CD1c-positive myeloid dendritic cell (primary cell): ENCODE data around the gene STAT6.

Experiments used
- DNase-seq: peaks from one replicate; pipeline ENCODE4 v3.0.0-alpha.2; 2016; ENCODE audit errors: extremely low spot score

The STAT6 gene

DNA sequence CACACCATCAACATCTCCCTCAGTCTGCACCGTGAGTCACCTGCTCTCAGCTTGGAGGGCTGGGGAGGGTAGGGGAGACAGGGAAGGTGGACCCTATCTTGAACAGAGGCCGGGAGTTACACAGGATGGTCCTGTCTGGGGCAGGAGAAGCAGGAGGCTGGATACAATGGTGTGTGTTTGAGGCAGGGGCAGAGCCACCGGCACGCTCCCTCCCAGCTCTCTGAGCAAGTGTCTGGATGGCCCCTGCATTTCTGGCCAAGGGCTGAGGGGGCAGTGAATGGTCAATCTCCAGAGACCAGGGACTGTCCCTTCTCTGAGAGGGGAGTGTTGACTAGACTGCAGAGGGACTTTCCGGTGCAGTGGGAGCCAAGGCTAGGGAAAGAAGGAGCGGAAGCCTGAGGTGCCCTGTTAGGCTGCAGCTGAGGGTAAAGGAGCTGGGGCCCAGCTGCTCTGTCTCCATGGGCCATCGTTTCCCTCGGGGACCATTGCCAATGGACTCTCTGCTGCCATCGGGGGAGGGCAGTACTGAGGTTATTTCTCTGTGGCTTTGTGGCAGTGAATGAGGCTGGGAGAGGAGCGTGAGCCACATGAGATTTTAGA, 34.4 kb upstream of the STAT6 start:
- no peak for DNase-seq

GRCh38 chr12:57143454-57143853, 32.3 kb upstream of the STAT6 start:
- DNase-seq = no peak

DNA sequence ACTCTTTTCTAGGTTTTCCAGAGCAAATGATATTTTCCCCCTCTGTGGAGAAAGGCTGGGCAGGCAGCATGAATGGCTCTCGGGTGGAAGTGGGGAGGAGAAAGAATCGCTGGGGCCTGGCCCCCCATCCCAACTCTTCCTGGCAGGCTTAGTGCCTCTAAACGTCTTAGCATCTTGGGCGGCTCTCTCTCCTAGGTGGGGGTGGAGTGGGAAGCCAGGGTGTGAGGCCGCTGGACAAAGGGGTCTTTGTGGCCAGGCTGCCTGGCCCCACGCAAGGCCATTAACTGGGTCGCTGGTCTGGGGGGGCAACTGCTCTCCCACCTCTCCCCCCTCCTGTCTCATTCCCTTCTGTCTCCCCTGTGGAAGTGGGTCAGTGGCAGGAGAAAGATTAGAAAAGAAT, 31.6 kb upstream of the STAT6 start:
- no peak for DNase-seq

DNA sequence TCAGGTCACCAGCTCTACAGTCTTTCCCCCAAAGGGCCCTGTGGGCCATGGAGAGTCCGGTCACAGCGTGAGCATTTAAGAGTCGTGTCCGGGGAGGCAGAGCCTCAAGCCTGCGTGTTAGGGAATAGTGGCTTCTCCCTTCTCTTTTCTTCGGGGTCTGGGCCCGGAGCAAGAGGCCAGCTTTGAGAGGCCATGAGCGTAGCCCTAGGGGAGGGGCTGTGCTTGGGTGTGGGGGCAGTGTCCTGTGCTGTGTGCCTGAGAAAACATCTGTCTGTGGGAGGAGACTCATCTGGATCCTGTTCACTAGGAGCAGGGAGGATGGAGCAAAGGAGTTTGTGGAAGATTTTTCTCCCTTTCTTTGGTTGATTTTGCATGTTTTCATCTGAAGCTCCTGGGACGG, 31.0 kb upstream of the STAT6 start:
- DNase-seq = no peak

DNA sequence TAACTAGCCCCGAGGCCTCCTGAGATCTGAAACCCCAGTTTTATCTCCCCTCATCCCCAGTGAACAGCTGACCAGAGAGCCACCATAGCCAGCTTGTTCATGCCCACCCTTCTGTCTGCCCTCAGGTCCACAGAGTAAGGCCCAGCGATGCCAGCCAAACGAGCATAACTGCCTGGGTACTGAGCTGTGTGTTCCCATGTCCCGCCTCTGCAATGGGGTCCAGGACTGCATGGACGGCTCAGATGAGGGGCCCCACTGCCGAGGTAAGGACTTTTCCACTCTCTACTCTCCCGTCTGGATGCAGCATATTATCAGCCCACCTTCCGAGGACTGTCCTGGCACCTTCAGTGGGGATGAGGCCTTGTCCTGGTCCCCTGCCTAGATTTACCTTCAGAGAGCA, 30.1 kb upstream of the STAT6 start:
- DNase-seq = no peak

- no peak for DNase-seq
Observed at GRCh38 chr12:57139796-57140649, 28.9 kb upstream of the STAT6 start.

DNA sequence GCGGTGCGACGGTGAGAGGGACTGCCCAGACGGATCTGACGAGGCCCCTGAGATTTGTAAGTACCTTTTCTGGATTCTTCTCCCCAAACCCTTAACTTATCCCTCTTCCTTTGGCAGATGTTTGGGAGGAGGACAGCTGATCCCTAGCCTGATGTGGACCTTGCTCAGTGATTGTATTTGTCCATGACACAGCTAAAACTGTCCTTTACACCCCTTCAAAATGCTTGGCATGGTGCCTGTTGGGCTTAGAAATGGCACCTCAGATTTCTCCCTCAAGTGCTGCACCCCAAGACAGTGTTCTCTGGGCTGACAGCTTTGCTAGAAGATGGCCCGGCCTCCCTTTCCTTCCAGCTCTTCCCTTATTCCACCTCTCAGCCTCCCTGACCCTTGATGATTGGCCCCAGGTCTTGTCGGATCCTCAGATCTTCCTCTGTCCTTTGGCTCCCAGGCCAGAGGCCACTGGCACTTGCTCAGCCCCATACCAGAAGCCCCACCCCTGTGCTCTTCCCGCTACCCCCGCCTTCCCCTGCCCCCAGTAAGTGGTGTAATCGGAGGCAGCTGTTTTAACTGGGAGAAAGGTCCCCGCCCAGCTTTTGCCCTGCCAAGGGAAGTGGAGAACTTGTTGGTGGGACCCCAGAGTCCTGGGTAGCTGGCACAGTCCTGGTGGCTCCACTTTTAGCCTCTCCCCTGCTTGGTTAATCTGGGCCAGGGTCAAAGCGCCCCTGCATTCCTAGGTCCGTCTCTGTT, 27.5 kb upstream of the STAT6 start:
- peak; percentile 71 for DNase-seq

DNA sequence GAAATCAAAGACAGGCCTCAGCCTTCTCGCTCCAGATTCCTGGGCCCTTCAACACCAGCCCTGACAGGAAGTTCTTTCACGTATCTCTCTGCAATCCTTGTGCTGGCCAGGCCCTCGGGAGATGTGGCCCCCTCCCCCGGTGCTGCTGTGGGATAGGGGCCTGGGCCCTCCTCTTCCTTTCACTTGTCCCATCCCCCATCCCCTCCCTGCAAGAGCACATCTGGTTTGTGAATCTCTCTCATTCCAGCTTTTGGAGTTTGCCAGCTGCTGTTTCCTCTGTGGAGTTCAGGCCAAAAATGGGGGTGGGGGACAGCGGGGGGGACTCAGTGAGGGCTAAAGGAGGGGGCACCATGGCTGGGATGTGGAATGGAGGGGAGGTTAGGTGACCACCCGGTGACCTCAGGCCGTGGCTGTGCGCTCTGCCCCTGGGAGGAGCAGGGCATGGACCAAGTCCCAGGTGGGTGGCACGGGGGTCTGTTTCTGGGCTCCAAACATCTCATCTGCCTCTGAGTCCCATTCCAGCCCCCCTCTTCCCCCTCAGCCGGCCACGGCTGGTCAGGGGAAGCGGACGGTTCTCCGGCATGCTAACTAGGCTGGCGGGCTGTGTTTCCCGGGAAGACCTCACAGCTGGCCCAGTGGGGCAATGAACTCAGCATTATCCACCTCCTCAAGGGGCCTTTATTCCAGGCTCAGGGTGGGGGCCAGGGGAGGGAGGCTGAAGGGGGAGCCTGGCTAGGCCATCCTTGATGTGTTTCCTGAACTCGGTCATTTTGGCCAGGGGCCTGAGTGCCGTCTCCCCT, 24.6 kb upstream of the STAT6 start:
- DNase-seq = no peak

GRCh38 chr12:57134949-57135348, 23.8 kb upstream of the STAT6 start:
- no peak for DNase-seq

- DNase-seq = no peak
Observed at GRCh38 chr12:57133916-57134315, 22.8 kb upstream of the STAT6 start.

- DNase-seq = no peak
Observed at GRCh38 chr12:57133013-57133569, 21.9 kb upstream of the STAT6 start.

GRCh38 chr12:57131896-57132744, 21.0 kb upstream of the STAT6 start:
- no peak for DNase-seq

GRCh38 chr12:57130941-57131340, 19.8 kb upstream of the STAT6 start:
- no peak for DNase-seq

GRCh38 chr12:57129889-57130288, 18.7 kb upstream of the STAT6 start:
- DNase-seq = peak; percentile 88

DNA sequence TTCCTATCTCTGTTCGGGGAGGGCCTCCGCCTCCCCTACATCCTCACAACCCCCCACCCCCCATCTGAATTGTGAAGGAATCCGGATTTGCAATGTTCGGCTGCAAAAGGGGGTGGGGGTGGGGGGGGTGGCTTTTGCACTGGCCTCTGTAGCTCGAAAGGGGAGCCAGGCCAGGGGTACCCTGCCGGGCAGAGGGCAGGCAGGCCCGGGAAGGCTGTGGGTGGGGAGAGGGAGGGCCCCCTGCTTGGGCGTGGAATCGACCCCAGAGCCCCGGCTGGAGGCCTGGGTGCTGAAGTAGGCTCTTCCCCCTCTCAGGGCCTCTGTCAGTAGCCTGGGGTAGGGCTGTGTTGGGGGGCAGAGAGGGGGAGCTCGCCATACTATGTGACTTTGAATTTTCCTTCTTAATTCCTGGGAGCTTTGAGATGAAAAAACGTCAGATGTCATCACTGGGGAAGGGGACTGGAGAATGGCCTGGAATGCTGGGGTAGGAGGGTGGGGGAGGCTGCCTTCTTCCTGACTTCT, 18.2 kb upstream of the STAT6 start:
- no peak for DNase-seq

- DNase-seq = peak; percentile 33
Observed at GRCh38 chr12:57128519-57129247, 17.5 kb upstream of the STAT6 start.

GRCh38 chr12:57127726-57128518, 16.8 kb upstream of the STAT6 start, which contains the start of gene LRP1:
Gene LRP1 (plus strand): TSS chr12:57128483. CDS start chr12:57128965, 482 bp downstream.
- DNase-seq = peak; percentile 87

- DNase-seq = peak; percentile 69
Observed at GRCh38 chr12:57127101-57127725, 16.1 kb upstream of the STAT6 start.
